ENCODE results near the gene FAM83C.

FAM83C gene

DNA sequence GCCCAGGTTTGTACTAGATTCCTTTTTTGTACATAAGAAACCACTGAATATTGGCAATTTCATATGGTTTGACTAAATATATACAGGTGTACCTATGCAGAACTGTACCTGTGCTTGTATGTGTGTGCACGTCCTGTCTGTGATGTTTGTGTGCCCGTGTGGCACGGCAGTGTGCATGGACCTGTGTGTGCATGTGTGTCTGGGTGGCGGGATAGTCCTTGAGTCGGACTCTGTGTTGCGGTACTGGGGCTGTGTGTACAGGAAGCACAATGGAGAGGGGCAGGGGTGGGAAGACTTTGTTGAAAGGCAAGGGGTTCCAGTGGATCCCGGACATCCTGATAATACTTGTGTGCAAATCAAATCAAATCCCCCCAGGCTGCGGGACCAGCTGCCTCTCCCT, 3.4 kb upstream of the FAM83C start:
- TF ChIP-seq FOXM1 (IDR thresholded peaks at IDR 0.05; ENCODE audit: borderline replicate concordance, low read depth): no peak
- TF ChIP-seq EGR1 (IDR thresholded peaks at IDR 0.05): no peak
- no peak for TF ChIP-seq USF1 (IDR thresholded peaks at IDR 0.05)
- TF ChIP-seq TAF1 (IDR thresholded peaks at IDR 0.05; ENCODE audit: low read depth): no peak
- TF ChIP-seq, protein P1, sequence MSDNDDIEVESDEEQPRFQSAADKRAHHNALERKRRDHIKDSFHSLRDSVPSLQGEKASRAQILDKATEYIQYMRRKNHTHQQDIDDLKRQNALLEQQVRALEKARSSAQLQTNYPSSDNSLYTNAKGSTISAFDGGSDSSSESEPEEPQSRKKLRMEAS (IDR thresholded peaks at IDR 0.05): no peak
- no peak for TF ChIP-seq YY1 (IDR thresholded peaks at IDR 0.05; ENCODE audit: low read depth)
- TF ChIP-seq RAD21 (IDR thresholded peaks at IDR 0.05; ENCODE audit: low read depth): no peak
- TF ChIP-seq ZBTB7A (IDR thresholded peaks at IDR 0.05; ENCODE audit: low read depth): no peak
- TF ChIP-seq TCF12 (IDR thresholded peaks at IDR 0.05; ENCODE audit: low read depth): no peak
- no peak for TF ChIP-seq NFIC (IDR thresholded peaks at IDR 0.05)
- no peak for TF ChIP-seq EP300 (IDR thresholded peaks at IDR 0.05; ENCODE audit: borderline replicate concordance)
- TF ChIP-seq TEAD4 (IDR thresholded peaks at IDR 0.05): no peak
- TF ChIP-seq CREB1 (IDR thresholded peaks at IDR 0.05; ENCODE audit: low read depth): no peak
- TF ChIP-seq, protein P2, sequence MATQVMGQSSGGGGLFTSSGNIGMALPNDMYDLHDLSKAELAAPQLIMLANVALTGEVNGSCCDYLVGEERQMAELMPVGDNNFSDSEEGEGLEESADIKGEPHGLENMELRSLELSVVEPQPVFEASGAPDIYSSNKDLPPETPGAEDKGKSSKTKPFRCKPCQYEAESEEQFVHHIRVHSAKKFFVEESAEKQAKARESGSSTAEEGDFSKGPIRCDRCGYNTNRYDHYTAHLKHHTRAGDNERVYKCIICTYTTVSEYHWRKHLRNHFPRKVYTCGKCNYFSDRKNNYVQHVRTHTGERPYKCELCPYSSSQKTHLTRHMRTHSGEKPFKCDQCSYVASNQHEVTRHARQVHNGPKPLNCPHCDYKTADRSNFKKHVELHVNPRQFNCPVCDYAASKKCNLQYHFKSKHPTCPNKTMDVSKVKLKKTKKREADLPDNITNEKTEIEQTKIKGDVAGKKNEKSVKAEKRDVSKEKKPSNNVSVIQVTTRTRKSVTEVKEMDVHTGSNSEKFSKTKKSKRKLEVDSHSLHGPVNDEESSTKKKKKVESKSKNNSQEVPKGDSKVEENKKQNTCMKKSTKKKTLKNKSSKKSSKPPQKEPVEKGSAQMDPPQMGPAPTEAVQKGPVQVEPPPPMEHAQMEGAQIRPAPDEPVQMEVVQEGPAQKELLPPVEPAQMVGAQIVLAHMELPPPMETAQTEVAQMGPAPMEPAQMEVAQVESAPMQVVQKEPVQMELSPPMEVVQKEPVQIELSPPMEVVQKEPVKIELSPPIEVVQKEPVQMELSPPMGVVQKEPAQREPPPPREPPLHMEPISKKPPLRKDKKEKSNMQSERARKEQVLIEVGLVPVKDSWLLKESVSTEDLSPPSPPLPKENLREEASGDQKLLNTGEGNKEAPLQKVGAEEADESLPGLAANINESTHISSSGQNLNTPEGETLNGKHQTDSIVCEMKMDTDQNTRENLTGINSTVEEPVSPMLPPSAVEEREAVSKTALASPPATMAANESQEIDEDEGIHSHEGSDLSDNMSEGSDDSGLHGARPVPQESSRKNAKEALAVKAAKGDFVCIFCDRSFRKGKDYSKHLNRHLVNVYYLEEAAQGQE (IDR thresholded peaks at IDR 0.05; ENCODE audit: low read depth): no peak

GRCh38 chr20:35295058-35295457, 2.8 kb upstream of the FAM83C start:
- TF ChIP-seq CREB1 (IDR thresholded peaks at IDR 0.05; ENCODE audit: low read depth): no peak
- TF ChIP-seq EP300 (IDR thresholded peaks at IDR 0.05; ENCODE audit: borderline replicate concordance): no peak
- no peak for TF ChIP-seq NFIC (IDR thresholded peaks at IDR 0.05)
- TF ChIP-seq, protein P1 (IDR thresholded peaks at IDR 0.05): no peak
- no peak for TF ChIP-seq USF1 (IDR thresholded peaks at IDR 0.05)
- TF ChIP-seq TCF12 (IDR thresholded peaks at IDR 0.05; ENCODE audit: low read depth): no peak
- TF ChIP-seq CEBPB (IDR thresholded peaks at IDR 0.05): no peak
- TF ChIP-seq TEAD4 (IDR thresholded peaks at IDR 0.05): no peak
- no peak for TF ChIP-seq EGR1 (IDR thresholded peaks at IDR 0.05)
- no peak for TF ChIP-seq TAF1 (IDR thresholded peaks at IDR 0.05; ENCODE audit: low read depth)
- TF ChIP-seq FOXM1 (IDR thresholded peaks at IDR 0.05; ENCODE audit: borderline replicate concordance, low read depth): no peak
- TF ChIP-seq YY1 (IDR thresholded peaks at IDR 0.05; ENCODE audit: low read depth): no peak
- TF ChIP-seq, protein P2 (IDR thresholded peaks at IDR 0.05; ENCODE audit: low read depth): no peak
- TF ChIP-seq RAD21 (IDR thresholded peaks at IDR 0.05; ENCODE audit: low read depth): no peak
- no peak for TF ChIP-seq ZBTB7A (IDR thresholded peaks at IDR 0.05; ENCODE audit: low read depth)

GRCh38 chr20:35294293-35294685, 2.1 kb upstream of the FAM83C start:
- no peak for TF ChIP-seq NFIC (IDR thresholded peaks at IDR 0.05)
- TF ChIP-seq EGR1 (IDR thresholded peaks at IDR 0.05): no peak
- TF ChIP-seq, protein P2 (IDR thresholded peaks at IDR 0.05; ENCODE audit: low read depth): no peak
- TF ChIP-seq TAF1 (IDR thresholded peaks at IDR 0.05; ENCODE audit: low read depth): no peak
- TF ChIP-seq CEBPB (IDR thresholded peaks at IDR 0.05): no peak
- TF ChIP-seq ZBTB7A (IDR thresholded peaks at IDR 0.05; ENCODE audit: low read depth): no peak
- TF ChIP-seq USF1 (IDR thresholded peaks at IDR 0.05): no peak
- no peak for TF ChIP-seq TEAD4 (IDR thresholded peaks at IDR 0.05)
- no peak for TF ChIP-seq FOXM1 (IDR thresholded peaks at IDR 0.05; ENCODE audit: borderline replicate concordance, low read depth)
- TF ChIP-seq EP300 (IDR thresholded peaks at IDR 0.05; ENCODE audit: borderline replicate concordance): no peak
- TF ChIP-seq, protein P1 (IDR thresholded peaks at IDR 0.05): no peak
- TF ChIP-seq RAD21 (IDR thresholded peaks at IDR 0.05; ENCODE audit: low read depth): no peak
- TF ChIP-seq YY1 (IDR thresholded peaks at IDR 0.05; ENCODE audit: low read depth): no peak
- no peak for TF ChIP-seq TCF12 (IDR thresholded peaks at IDR 0.05; ENCODE audit: low read depth)
- TF ChIP-seq CREB1 (IDR thresholded peaks at IDR 0.05; ENCODE audit: low read depth): no peak
